KOPT-K1 (cell line): ENCODE measurements around the gene NCAPG2.

Experiments used
- H3K27ac ChIP-seq: fragments of 200-600 bp; sonication (generic); 2 replicates; pipeline ENCODE4 v1.5.1; 2016; ENCODE audit warnings: antibody characterized with exemption, mild to moderate bottlenecking, low read depth, low read length; ENCODE audit not compliant: poor library complexity, severe bottlenecking
- H3K36me3 ChIP-seq: fragments of 200-600 bp; sonication (generic); 2 replicates; pipeline ENCODE4 v1.5.1; 2017; ENCODE audit warnings: antibody characterized with exemption, mild to moderate bottlenecking, low read length, moderate library complexity; ENCODE audit not compliant: insufficient read depth
- H3K9me3 ChIP-seq: fragments of 200-600 bp; sonication (generic); 2 replicates; pipeline ENCODE4 v1.5.1; 2017; ENCODE audit warnings: antibody characterized with exemption, low read length, mild to moderate bottlenecking; ENCODE audit not compliant: insufficient read depth, poor library complexity, severe bottlenecking

NCAPG2 gene

GRCh38 chr7:158602041-158602440 lies 102.6 kb downstream of the NCAPG2 start:
- Histone ChIP-seq H3K27ac (no peak overlapping the region), H3K9me3 (no peaks in the 10 kb centered on the region), H3K36me3 (peaks cover 53% of the 10 kb centered on the region)

- no peak overlapping the region for H3K27ac ChIP-seq
- no peaks in the 10 kb centered on the region for H3K9me3 ChIP-seq
- H3K36me3 ChIP-seq: peaks cover 43% of the 10 kb centered on the region
These were observed 103.5 kb downstream of the NCAPG2 start for GRCh38 chr7:158601090-158601489.

GRCh38 chr7:158596745-158597144 lies 107.9 kb downstream of the NCAPG2 start:
- peaks cover 20% of the 10 kb centered on the region for H3K36me3 ChIP-seq
- peaks cover 14% of the 10 kb centered on the region for H3K9me3 ChIP-seq
- no peak overlapping the region for H3K27ac ChIP-seq

GRCh38 chr7:158596309-158596708 lies 108.3 kb downstream of the NCAPG2 start:
- peaks cover 16% of the 10 kb centered on the region for H3K36me3 ChIP-seq
- H3K27ac ChIP-seq: no peak overlapping the region
- peaks cover 14% of the 10 kb centered on the region for H3K9me3 ChIP-seq

GRCh38 chr7:158595068-158595467 lies 109.5 kb downstream of the NCAPG2 start:
- peaks cover 14% of the 10 kb centered on the region for H3K9me3 ChIP-seq
- no peak overlapping the region for H3K27ac ChIP-seq

GRCh38 chr7:158592541-158592940 lies 112.1 kb downstream of the NCAPG2 start:
- no peak overlapping the region for H3K27ac ChIP-seq
- no peaks in the 10 kb centered on the region; the same call in 1 of the 2 replicates for H3K36me3 ChIP-seq
- H3K9me3 ChIP-seq: peaks cover 14% of the 10 kb centered on the region

More at GRCh38 chr7:158595068-158595467, 109.5 kb downstream of the NCAPG2 start:
- H3K36me3 ChIP-seq: peaks cover 6% of the 10 kb centered on the region; the same call in 1 of the 2 replicates

- Histone ChIP-seq H3K27ac (no peak overlapping the region), H3K36me3 (no peaks in the 10 kb centered on the region; the same call in 1 of the 2 replicates)
These were observed 112.7 kb downstream of the NCAPG2 start for GRCh38 chr7:158591944-158592343.

GRCh38 chr7:158590181-158590530 lies 114.4 kb downstream of the NCAPG2 start:
- Histone ChIP-seq H3K27ac (no peak overlapping the region), H3K36me3 (no peaks in the 10 kb centered on the region), H3K9me3 (peaks cover 13% of the 10 kb centered on the region)

More at GRCh38 chr7:158591944-158592343, 112.7 kb downstream of the NCAPG2 start:
- H3K9me3 ChIP-seq: peaks cover 14% of the 10 kb centered on the region

- Histone ChIP-seq H3K27ac (no peak overlapping the region), H3K9me3 (peaks cover 9% of the 10 kb centered on the region), H3K36me3 (no peaks in the 10 kb centered on the region)
These were observed 115.0 kb downstream of the NCAPG2 start for GRCh38 chr7:158589653-158590052.

GRCh38 chr7:158588878-158589442 lies 115.6 kb downstream of the NCAPG2 start:
- H3K27ac ChIP-seq: no peak overlapping the region
- H3K36me3 ChIP-seq: no peaks in the 10 kb centered on the region
- H3K9me3 ChIP-seq: peaks cover 3% of the 10 kb centered on the region

GRCh38 chr7:158588085-158588877 lies 116.3 kb downstream of the NCAPG2 start:
- Histone ChIP-seq H3K36me3 (no peaks in the 10 kb centered on the region), H3K9me3 (no peaks in the 10 kb centered on the region), H3K27ac (no peak overlapping the region)

- Histone ChIP-seq H3K9me3 (no peaks in the 10 kb centered on the region), H3K27ac (no peak within 1 kb of the TSS), H3K36me3 (no peaks in the 10 kb centered on the region)
These were observed 117.2 kb downstream of the NCAPG2 start, which contains the start of gene PTPRN2 for GRCh38 chr7:158587162-158588084. Gene PTPRN2 (minus strand): TSS chr7:158587823.

- no peak overlapping the region for H3K27ac ChIP-seq
- no peaks in the 10 kb centered on the region for H3K9me3 ChIP-seq
- no peaks in the 10 kb centered on the region for H3K36me3 ChIP-seq
These were observed 118.0 kb downstream of the NCAPG2 start for GRCh38 chr7:158586499-158587161.

- Histone ChIP-seq H3K9me3 (peaks cover 5% of the 10 kb centered on the region), H3K36me3 (no peaks in the 10 kb centered on the region), H3K27ac (no peak overlapping the region)
These were observed 118.7 kb downstream of the NCAPG2 start for GRCh38 chr7:158585721-158586498.
